ENCODE results near the gene NAA15.
A peak's percentile ranks its signal among the peaks of the same experiment; 100 is the strongest.
"Not testable (repeated sequence)": the region's sequence is repeated elsewhere in the genome, so short reads cannot be mapped to it uniquely, and the experiment has no call there.

NAA15 gene

GRCh38 chr4:139368998-139369397 lies 67.7 kb downstream of the NAA15 start:
- DNase-seq, result no peak

DNA sequence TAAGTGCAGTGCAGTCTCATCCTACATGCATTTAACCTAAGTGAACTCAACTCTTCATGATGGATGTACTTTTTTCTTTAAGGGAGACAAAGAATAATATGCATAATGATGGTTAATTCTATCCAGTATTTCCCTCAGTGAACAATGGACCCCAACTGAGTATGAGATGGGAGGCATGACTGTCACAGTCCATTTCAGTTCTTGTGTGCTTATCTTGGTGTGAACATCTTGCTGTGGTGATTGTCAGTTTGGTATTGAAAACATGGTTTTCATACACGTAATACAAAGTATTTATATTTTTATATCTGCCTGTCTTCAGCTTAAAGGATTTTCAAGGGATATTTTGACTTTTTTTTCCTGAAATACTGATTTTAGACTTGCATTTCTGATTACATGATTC lies 72.9 kb downstream of the NAA15 start:
- no peak for DNase-seq

DNA sequence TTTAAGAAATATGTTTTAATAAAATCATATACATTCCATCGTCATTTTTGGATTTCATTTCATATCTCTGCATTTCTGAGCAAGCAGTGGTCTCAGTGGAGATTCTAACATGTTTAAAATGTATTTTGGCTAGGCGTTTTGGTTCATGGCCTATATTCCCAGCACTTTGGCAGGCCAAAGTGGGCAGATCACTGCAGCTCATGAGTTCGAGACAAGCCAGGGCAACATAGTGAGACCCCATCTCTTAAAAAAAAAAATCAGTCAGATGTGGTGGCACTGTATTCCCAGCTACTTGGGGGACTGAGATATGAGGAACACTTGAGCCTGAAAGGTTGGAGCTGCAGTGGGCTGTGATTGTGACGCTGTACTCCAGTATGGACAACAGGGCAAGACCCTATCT lies 85.1 kb downstream of the NAA15 start:
- DNase-seq, result no peak

- no peak for DNase-seq
Observed at GRCh38 chr4:139389102-139389501, 87.8 kb downstream of the NAA15 start.

- no peak for DNase-seq
Observed at GRCh38 chr4:139389991-139390390, 88.7 kb downstream of the NAA15 start.

DNA sequence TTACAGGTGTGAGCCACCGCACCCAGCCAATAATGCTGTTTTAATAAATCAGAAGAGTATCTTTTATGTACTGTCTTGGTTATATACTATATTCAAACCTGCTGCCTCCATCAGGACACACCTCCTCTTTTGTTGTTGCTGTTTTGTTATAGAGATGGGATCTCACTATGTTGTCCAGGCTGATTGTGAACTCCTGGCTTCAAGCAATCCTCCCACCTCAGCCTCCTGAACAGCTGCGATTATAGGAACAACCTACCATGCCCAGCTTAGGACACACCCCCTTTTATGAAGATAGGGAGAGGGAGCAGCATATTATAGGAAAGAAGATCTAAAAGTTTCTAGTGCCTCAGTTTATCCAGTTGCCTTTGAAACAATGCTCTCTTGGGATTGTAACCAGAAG lies 90.4 kb downstream of the NAA15 start:
- no peak for DNase-seq

DNA sequence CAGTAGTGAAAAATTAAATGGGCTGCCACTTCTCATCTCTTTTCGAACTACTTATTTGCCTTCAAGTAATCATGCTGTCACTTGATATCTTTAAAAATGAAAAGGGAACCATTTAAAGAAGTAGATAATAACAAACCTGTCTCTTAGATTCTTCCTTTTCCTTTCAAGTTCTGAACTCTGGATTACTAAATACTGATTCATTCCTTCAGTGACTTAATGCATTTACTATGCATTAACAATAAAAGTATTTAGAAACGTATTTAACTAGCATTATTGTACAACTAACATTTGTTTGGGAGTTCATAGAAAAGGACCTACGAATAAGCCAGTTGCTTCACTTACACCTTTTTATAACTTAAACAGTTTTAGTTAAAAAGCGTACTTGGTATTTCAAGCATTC lies 91.5 kb downstream of the NAA15 start:
- no peak for DNase-seq

DNA sequence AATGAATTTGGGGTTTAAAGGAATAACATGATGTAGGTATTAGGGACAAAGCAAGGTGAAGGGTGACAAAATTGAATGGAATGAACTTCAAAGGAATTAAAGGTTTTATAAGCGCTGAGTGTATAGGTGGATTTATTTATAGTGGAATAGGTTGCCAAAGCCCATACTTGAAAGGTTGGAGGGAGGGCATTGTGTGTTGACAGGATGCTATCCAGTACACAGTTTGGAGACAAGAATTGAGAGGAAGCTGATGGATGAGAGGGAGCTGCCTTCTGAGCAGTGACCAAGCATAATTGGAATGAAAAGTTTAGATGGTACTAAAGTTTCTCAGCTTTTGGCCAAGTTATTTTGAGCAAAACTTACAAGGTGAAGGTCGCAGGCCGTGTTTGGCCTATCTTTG lies 100.1 kb downstream of the NAA15 start:
- DNase-seq, result no peak

DNA sequence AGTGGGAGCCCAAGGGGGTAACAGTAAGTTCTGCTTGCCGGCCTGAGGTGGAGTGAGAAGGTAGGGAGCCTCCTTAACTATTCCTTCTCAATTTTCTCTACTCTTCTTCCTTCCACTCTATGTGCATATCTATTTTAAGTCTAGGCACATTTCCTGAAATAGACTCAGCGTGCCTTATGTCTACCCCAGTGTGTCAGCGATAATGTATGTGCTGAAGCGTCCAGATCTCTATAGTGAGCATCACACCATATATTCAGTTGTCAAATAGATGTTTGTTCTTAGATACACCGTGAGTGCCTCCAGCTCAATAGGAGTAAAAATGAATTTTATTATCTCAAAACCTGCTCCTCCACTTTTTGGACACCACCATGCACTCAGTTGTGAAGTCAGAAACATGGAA lies 101.1 kb downstream of the NAA15 start:
- no peak for DNase-seq

DNA sequence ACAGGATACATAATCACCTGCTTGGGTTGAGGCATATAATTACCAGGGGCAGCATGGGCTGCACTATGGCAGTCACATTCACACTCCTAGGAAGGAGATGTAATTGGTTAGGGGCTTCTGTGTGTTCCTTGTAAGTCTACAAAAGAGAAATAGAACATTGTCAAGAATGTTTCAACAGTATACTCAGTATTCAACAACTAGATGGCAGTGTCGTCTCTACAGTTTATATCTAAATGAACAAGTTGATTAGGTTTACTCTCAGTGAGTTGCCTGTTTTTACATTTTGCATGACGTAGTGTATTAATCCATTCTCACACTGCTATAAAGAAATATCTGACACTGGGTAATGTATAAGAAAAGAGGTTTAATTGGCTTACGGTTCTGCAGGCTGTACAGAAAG lies 102.2 kb downstream of the NAA15 start:
- no peak for DNase-seq

- no peak for DNase-seq
Observed at GRCh38 chr4:139410312-139410711, 109.0 kb downstream of the NAA15 start.

GRCh38 chr4:139414671-139415210 lies 113.4 kb downstream of the NAA15 start:
- not testable (repeated sequence) for DNase-seq

DNA sequence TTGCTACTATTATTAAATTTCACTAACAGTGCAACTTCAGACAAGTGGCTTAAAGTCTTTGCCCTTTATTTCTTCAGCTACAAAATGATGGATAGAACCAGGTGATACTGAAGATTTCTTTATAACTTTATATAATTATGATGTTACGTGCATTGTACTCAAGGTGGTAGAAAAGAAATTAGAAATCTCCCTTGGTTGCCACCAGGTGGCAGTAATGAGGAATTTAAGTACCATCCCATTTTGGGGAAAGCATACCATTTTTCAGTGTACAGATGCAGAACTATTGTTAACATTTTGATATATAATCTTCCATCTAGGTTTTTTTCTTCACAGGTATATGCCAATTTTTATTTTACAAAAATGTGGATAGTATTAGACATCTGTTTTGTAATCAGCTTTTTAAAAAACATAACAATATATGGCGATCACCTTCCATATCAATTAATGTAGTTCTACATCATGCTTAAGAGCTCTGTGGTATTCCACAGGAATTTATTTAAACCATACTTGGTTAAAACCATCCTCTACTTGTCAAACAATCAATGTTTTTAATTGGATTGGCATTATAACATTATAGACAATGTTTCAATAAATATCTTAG lies 114.9 kb downstream of the NAA15 start:
- no peak for DNase-seq

DNA sequence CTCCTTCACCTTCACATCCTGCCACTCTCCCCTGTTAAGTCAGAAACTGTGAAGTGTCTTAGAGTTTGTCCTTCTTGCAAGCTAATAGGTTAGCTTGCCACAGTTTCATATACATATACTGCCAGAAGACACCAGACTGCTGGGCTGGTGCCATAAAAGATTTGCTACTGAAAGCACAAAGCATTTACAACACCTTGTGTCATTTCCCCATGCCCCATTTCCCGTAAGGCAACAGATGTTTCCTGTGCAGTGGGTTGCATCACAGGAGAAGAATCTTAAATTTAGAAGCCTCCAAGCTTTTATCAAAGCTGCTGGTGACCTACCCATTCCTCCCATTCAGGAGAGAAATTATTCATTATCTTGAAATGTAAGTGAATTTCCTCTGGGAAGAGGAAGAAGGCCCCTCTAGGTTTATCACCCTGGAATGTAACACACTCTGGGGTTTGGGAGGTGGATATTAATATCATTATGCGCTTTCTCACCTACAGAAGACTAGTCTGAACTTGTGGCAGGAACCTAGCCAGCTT lies 118.1 kb downstream of the NAA15 start:
- DNase-seq, result no peak

- DNase-seq, result no peak
Observed at GRCh38 chr4:139420652-139421051, 119.3 kb downstream of the NAA15 start.

- no peak for DNase-seq
Observed at GRCh38 chr4:139436122-139436521, 134.8 kb downstream of the NAA15 start.

GRCh38 chr4:139438141-139438540 lies 136.8 kb downstream of the NAA15 start:
- peak; percentile 61 for DNase-seq

- DNase-seq, result no peak
Observed at GRCh38 chr4:139441029-139441428, 139.7 kb downstream of the NAA15 start.

GRCh38 chr4:139443661-139444060 lies 142.4 kb downstream of the NAA15 start:
- DNase-seq, result no peak

DNA sequence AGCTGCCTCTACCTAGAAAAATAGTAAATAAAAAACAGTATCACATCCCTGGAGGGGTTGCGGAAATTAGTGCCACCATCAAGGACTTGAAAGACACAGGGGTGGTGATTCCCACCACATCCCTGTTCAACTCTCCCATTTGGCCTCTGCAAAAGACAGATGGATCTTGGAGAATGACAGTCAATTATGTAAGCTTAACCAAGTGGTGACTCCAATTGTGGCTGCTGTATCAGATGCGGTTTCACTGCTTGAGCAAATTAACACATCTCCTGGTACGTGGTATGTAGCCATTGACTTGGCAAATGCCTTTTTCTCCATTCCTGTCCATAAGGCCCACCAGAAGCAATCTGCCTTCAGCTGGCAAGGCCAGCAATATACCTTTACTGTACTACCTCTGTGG lies 143.6 kb downstream of the NAA15 start:
- DNase-seq, result not testable (repeated sequence)

DNA sequence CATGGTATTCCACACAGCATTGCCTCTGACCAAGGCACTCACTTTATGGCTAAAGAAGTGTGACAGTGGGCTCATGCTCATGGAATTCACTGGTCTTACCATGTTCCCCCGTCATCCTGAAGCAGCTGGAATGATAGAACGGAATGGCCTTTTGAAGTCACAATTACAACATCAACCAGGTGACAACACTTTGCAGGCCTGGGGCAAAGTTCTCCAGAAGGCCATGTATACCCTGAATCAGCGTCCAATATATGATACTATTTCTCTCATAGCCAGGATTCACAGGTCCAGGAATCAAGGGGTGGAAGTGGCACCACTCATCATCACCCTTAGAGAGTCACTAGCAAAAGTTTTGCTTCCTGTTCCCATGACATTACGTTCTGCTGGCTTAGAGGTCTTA lies 145.8 kb downstream of the NAA15 start:
- DNase-seq, result not testable (repeated sequence)

DNA sequence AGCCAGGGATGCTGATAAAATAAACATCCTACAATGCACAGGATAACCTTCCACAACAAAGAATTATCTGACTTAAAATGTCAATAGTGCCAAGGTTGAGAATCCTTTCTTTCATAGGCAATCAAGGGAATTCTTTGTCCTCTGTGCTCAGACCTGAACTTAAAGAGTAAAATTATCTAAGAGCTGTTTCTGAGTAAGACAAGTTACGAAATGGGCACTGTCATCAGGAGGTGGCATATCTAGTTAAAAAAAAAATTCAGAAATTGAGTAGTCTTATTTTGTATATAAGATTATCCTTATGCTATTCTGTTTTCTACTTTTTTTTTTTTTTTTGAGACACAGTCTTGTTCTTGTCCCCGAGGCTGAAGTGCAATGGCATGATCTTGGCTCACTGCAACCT lies 149.3 kb downstream of the NAA15 start:
- no peak for DNase-seq

DNA sequence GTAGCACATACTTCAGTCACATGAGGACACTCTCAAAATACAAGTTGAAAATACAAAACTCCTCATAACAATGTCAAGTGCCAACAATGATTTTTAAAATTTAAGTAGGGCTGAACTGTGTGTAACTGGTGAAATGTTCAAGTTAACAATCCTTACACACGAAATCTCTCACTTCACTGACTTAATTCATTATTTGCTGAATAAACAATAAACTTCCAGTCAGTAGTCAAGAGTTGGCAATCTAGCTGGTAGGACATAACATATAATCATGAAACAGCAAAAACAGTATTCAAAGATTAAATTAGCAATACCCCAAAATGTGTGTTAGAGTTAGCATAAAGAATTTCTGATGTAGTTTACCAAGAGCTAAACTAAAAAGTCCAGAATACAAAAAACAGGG lies 150.7 kb downstream of the NAA15 start:
- DNase-seq, result no peak

- DNase-seq, result no peak
Observed at GRCh38 chr4:139453041-139453370, 151.7 kb downstream of the NAA15 start.

GRCh38 chr4:139453371-139454110 lies 152.2 kb downstream of the NAA15 start:
- peak; percentile 99 for DNase-seq

Measured in islet precursor cell (in vitro differentiated cells).